GM19035 (cell line): ENCODE measurements around the gene FKBP3.
"Not testable (repeated sequence)": the region's sequence is repeated elsewhere in the genome, so short reads cannot be mapped to it uniquely, and the experiment has no call there.

Source experiments
- ATAC-seq: cut with Tn5 transposase; IDR thresholded peaks from one replicate; pipeline ENCODE4 v1.9.1; 2021; ENCODE audit not compliant: unreplicated experiment

FKBP3 gene

DNA sequence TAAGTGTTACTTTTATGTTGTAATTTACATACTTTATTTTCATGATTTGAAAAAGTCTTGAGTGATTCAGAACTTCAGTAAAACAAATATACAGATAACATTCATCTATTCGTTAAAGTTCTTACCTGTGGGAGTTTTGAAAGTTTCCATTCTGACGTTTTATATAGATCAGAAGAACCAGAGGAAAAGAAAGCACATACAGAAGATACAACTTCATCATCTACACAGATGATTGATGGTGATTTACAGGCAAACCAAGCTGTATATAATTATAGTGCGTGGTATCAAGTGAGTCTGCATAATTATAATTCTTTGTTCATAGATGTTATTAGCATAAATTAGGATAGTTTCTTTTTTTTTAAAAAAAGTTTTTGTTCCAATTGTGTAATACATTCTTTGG lies 20.0 kb downstream of the FKBP3 start:
- ATAC-seq = no peak

DNA sequence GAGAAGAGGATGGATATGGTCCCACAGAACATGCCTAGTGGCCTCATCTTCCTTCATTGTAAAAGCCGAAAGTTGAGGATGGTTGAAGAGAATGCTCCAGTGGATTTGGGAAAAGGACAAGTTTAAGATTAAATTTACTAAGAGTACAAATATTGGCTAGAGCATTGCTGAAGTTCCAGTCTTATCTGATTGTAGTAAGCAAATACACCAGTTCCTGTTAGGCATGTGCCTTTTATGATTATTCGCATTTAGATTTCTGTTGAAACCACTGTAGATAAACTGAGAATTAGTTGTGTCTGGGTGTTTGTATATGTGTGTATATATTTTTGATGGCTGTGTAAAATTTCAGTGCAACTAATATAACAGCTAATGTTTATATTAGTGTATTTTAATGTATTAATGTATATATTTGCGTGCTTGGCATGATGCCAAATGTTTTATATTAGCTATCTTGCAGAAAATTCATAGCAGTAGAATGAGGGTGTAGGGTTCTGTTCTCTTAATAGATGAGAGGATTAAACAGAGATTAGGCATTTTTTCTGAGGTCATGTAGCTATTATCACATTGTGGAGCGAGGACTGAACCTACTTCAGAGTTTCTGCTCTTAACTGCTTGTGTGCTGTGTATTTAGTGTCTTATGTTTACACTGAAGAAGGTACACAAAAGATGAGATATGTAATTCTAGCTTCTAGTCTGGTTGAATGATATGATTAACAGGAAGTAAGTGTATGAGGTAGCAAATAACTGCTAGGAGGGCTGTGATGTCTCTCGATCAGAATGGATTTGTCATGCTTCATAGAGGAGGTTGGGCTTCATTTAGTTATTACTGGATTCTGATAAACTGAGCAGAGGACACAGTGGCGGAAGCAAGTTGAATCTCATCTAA lies 21.1 kb downstream of the FKBP3 start:
- ATAC-seq = no peak

- no peak for ATAC-seq
Observed at GRCh38 chr14:45104561-45104960, 29.7 kb downstream of the FKBP3 start.

DNA sequence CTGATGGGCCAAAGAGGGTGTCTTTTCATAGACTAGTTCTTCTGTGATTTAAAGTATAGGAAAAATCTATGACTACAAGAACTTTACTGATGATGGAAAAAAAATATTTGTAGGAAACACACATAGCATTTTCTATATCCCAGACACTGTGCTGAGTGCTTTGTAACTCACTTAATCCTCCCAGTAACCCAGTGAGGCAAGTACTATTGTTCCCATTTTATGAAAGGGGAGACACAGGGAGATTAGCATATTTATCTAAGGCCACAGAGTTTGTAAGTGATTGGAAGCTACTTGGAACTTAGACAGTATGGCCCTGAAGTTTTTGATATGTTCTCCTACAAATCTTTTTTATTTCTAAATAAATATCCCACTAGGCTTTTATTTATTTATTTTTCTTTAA lies 30.5 kb downstream of the FKBP3 start:
- no peak for ATAC-seq

DNA sequence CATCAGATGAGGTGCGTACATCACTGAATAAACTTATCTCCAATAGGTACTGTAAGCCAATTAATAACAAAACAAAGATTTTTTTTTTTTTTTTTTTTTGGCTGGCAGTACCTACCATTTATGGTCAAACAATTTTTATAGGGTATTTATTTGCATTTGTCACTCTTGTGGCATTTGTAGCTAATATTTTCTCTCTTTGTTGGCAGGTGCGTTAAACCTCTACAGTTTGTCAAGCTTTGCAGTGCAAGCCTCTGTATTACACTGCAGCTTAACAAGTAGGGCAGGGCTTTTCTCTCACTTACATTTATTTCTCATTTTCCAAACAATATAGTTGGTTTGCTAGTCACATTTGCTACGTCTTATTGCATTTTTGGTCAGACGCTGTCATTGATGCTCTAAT lies 38.1 kb downstream of the FKBP3 start:
- ATAC-seq = no peak

GRCh38 chr14:45095143-45095542 lies 39.1 kb downstream of the FKBP3 start:
- no peak for ATAC-seq

GRCh38 chr14:45094275-45094674 lies 40.0 kb downstream of the FKBP3 start:
- ATAC-seq = no peak

- ATAC-seq = no peak
Observed at GRCh38 chr14:45091710-45092109, 42.6 kb downstream of the FKBP3 start.

- peak; percentile 80 for ATAC-seq
Observed at GRCh38 chr14:45089813-45090212, 44.5 kb downstream of the FKBP3 start.

- no peak for ATAC-seq
Observed at GRCh38 chr14:45084946-45085346, 49.3 kb downstream of the FKBP3 start.

- peak; percentile 92 for ATAC-seq
Observed at GRCh38 chr14:45083976-45084722, 50.1 kb downstream of the FKBP3 start, which contains the start of gene PRPF39. Gene PRPF39, plus strand, starts transcription at chr14:45084116. Its CDS starts 11,124 bp downstream, at chr14:45095240.

GRCh38 chr14:45083617-45083975 lies 50.7 kb downstream of the FKBP3 start:
- ATAC-seq = no peak

- no peak for ATAC-seq
Observed at GRCh38 chr14:45082420-45082819, 51.9 kb downstream of the FKBP3 start.

- not testable (repeated sequence) for ATAC-seq
Observed at GRCh38 chr14:45081096-45081495, 53.2 kb downstream of the FKBP3 start.

DNA sequence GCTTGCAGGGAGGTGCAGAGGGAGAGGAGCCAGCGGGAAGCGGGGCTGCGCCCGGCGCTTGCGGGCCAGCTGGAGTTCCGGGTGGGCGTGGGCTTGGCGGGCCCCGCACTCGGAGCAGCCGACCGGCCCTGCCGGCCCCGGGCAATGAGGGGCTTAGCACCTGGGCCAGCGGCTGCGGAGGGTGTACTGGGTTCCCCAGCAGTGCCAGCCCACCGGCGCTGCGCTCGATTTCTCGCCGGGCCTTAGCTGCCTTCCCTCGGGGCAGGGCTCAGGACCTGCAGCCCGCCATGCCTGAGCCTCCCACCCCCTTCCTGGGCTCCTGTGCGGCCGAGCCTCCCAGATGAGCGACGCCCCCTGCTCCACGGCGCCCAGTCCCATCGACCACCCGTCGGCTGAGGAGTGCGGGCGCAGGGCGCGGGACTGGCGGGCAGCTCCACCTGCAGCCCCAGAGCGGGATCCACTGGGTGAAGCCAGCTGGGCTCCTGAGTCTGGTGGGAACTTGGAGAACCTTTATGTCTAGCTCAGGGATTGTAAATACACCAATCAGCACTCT lies 53.8 kb downstream of the FKBP3 start:
- not testable (repeated sequence) for ATAC-seq

DNA sequence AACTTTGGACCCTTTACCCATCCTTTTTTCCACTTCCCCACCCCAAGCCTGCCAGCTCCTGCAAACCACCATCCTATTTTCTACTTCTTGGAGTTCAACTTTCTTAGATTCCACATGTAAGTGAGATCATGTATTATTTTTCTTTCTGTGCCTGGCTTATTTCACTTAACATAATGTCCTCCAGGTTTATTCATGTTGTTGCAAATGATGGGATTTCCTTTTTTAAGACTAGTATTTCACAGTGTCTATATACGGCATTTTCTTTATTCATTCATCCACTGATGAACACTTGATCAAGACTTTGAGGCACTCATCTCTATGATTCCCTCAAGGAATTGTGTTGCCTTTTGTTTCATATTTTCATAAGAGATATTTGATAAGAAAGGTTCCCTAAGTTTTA lies 56.0 kb downstream of the FKBP3 start:
- no peak for ATAC-seq

GRCh38 chr14:45073231-45073879 lies 60.9 kb downstream of the FKBP3 start:
- ATAC-seq = no peak

- no peak for ATAC-seq
Observed at GRCh38 chr14:45072126-45072525, 62.2 kb downstream of the FKBP3 start.

GRCh38 chr14:45070215-45070614 lies 64.1 kb downstream of the FKBP3 start:
- ATAC-seq = no peak

DNA sequence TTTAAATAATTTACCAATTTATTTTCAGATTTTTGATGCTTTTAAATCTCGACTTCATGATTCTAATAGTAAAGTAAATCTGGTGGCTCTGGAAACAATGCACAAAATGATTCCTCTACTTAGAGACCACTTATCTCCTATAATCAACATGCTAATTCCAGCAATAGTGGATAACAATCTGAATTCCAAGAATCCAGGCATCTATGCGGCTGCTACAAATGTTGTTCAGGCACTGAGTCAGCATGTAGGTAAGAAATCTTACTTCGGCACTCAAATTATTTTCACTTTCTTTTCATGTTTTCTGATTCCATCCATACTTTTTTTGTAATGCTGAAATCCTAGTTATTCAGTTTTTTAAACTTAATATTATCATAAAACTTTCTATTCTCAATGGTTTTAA lies 65.9 kb downstream of the FKBP3 start:
- no peak for ATAC-seq

GRCh38 chr14:45066667-45067066 lies 67.6 kb downstream of the FKBP3 start:
- no peak for ATAC-seq
